Neural progenitor cell (in vitro differentiated cells): Measurements from ENCODE around the gene GCG.

ENCODE experiments used
- CTCF ChIP-seq: fragments of 200-600 bp; sonication (generic); IDR thresholded peaks from 2 replicates; pipeline ENCODE4 v1.5.1; 2017; ENCODE audit warnings: antibody characterized with exemption, mild to moderate bottlenecking
- EZH2phosphoT487 ChIP-seq: fragments of 200-600 bp; sonication (generic); IDR thresholded peaks from 2 replicates; pipeline ENCODE4 v1.6.1; 2017; ENCODE audit warnings: antibody characterized with exemption

GRCh38 chr2:162113088-162113775, 38.8 kb downstream of the GCG start:
- no peak for TF ChIP-seq CTCF
- TF ChIP-seq EZH2phosphoT487 = no peak
